GM12878 (cell line): ENCODE data around the gene MOB2. TPM values are rescaled to one million over a fixed set of nuclear protein-coding genes. Genes with fewer than 3 reads are reported as not detected.

ENCODE experiments used
- ATAC-seq: fragments of 200-7000 bp; cut with Tn5 transposase; 3 replicates; pipeline ENCODE4 v1.9.1; 2020; ENCODE audit warnings: mild to moderate bottlenecking, moderate library complexity
- BruUV-seq: library from RNA; stranded (reverse); fragments of 400-500 nt; replicated peaks from 2 replicates; lab custom pipeline; 2021; lab: Mats Ljungman, UMichigan
- CTCF ChIA-PET: fragments of 300-600 bp; sonication (Branson Sonifier 250); formaldehyde crosslinking; extraction: SDS; loops from one replicate; lab custom pipeline; 2021; ENCODE audit warnings: inconsistent platforms; lab: Yijun Ruan, JAX
- POLR2A ChIA-PET: fragments of 350-600 bp; formaldehyde crosslinking; extraction: SDS; loops from one replicate; lab custom pipeline; 2021; ENCODE audit warnings: inconsistent platforms; lab: Charles Lee
- RAD21 ChIA-PET: fragments of 300-600 bp; sonication (Branson Sonifier 250); formaldehyde crosslinking; loops from one replicate; lab custom pipeline; 2023; ENCODE audit warnings: antibody characterized with exemption; ENCODE audit not compliant: unreplicated experiment; lab: Charles Lee
- SMC1A ChIA-PET: fragments of 300-600 bp; sonication (Branson Sonifier 250); formaldehyde crosslinking; loops from one replicate; lab custom pipeline; 2023; ENCODE audit not compliant: unreplicated experiment, uncharacterized antibody; lab: Charles Lee
- DNase-seq: peaks from one replicate; pipeline ENCODE4 v3.0.0-alpha.2; 2011; ENCODE audit warnings: low read depth, low spot score
- FAIRE-seq: peaks from 3 replicates; lab custom pipeline; 2011; peaks lifted over from hg19 to GRCh38; lab: Jason Lieb, UNC
- H2AFZ ChIP-seq: 2 replicates; pipeline ENCODE4 v1.6.0; 2011; ENCODE audit warnings: low read depth, low read length, control low read depth; ENCODE audit not compliant: control insufficient read depth
- H3K27ac ChIP-seq: 2 replicates; pipeline ENCODE4 v1.5.1; 2011; ENCODE audit warnings: control low read depth; ENCODE audit not compliant: control insufficient read depth, insufficient read depth
- H3K27me3 ChIP-seq, 2 experiments: replicated peaks in 1 of 2; 2 replicates each; pipeline versions ENCODE4 v1.6.0 to v1.6.1; 2011; ENCODE audit warnings: low read length in 1 of 2; ENCODE audit not compliant: control insufficient read depth in 2 of 2, insufficient read depth in 2 of 2
- H3K36me3 ChIP-seq, 2 experiments: 2 replicates each; pipeline ENCODE4 v1.5.1; 2011; ENCODE audit warnings: low read length in 1 of 2; ENCODE audit not compliant: control insufficient read depth in 2 of 2, insufficient read depth in 2 of 2
- H3K4me1 ChIP-seq: 2 replicates; pipeline ENCODE4 v1.6.1; 2011; ENCODE audit warnings: mild to moderate bottlenecking, low read length, moderate library complexity, mixed read lengths; ENCODE audit not compliant: control insufficient read depth, insufficient read depth
- H3K4me2 ChIP-seq: 2 replicates; pipeline ENCODE4 v1.6.0; 2011; ENCODE audit warnings: control low read depth; ENCODE audit not compliant: control insufficient read depth, insufficient read depth
- H3K4me3 ChIP-seq: fragments of 200-600 bp; sonication (generic); 2 replicates; pipeline ENCODE4 v1.5.1; 2016
- H3K79me2 ChIP-seq: 2 replicates; pipeline ENCODE4 v1.6.0; 2011; ENCODE audit warnings: low read length; ENCODE audit not compliant: control insufficient read depth, insufficient read depth
- H3K9ac ChIP-seq: 2 replicates; pipeline ENCODE4 v1.8.0; 2011; ENCODE audit warnings: low read length, control low read depth, mixed read lengths; ENCODE audit not compliant: control insufficient read depth, insufficient read depth
- H3K9me3 ChIP-seq: replicated peaks from 3 replicates; pipeline ENCODE4 v1.5.1; 2011; ENCODE audit warnings: mild to moderate bottlenecking, low read length; ENCODE audit not compliant: control insufficient read depth, insufficient read depth
- H4K20me1 ChIP-seq: 2 replicates; pipeline ENCODE4 v1.6.0; 2011; ENCODE audit not compliant: control insufficient read depth, insufficient read depth
- BMI1 ChIP-seq: fragments of 450-650 bp; IDR thresholded peaks from 2 replicates; pipeline ENCODE4 v1.6.1; 2016; ENCODE audit warnings: mild to moderate bottlenecking, moderate library complexity, borderline replicate concordance
- CBX5 ChIP-seq: sonication (generic); IDR thresholded peaks from 2 replicates; pipeline ENCODE4 v1.6.1; 2016; ENCODE audit warnings: low read depth, moderate library complexity, mild to moderate bottlenecking, inconsistent platforms
- EZH2 ChIP-seq: IDR thresholded peaks from 2 replicates; pipeline ENCODE4 v1.6.1; 2012; ENCODE audit warnings: low read depth, mild to moderate bottlenecking, control low read depth, inconsistent platforms, low read length, borderline replicate concordance; ENCODE audit not compliant: control insufficient read depth
- NFXL1 ChIP-seq: fragments of 450-650 bp; IDR thresholded peaks from 2 replicates; pipeline ENCODE4 v1.6.1; 2017; ENCODE audit warnings: antibody characterized with exemption, mild to moderate bottlenecking, borderline replicate concordance
- NFYB ChIP-seq: IDR thresholded peaks from 2 replicates; pipeline ENCODE4 v1.6.1; 2011; ENCODE audit warnings: low read depth, mild to moderate bottlenecking, low read length, improper control_type of control experiment, moderate library complexity; ENCODE audit not compliant: insufficient read depth
- NRF1 ChIP-seq: conservative IDR thresholded peaks from 2 replicates; pipeline ENCODE4 v1.6.1; 2011; ENCODE audit warnings: mild to moderate bottlenecking, low read depth, low read length, improper control_type of control experiment
- PAX8 ChIP-seq: fragments of 450-650 bp; IDR thresholded peaks from 2 replicates; pipeline ENCODE4 v1.6.1; 2017; ENCODE audit warnings: mild to moderate bottlenecking, moderate library complexity
- RAD21 ChIP-seq: IDR thresholded peaks from 2 replicates; pipeline ENCODE4 v1.6.1; 2011; ENCODE audit warnings: mild to moderate bottlenecking, low read depth, low read length, moderate library complexity; ENCODE audit not compliant: insufficient read depth
- RB1 ChIP-seq: fragments of 450-650 bp; formaldehyde crosslinking; IDR thresholded peaks from 2 replicates; pipeline ENCODE4 v1.6.1; 2017; ENCODE audit warnings: mild to moderate bottlenecking, borderline replicate concordance
- TAF1 ChIP-seq: IDR thresholded peaks from 2 replicates; pipeline ENCODE4 v1.6.1; 2011; ENCODE audit warnings: mild to moderate bottlenecking, low read depth, low read length, borderline replicate concordance
- TCF3 ChIP-seq: IDR thresholded peaks from 2 replicates; pipeline ENCODE4 v1.6.1; 2012; ENCODE audit warnings: low read depth, mild to moderate bottlenecking, low read length, borderline replicate concordance; ENCODE audit not compliant: insufficient read depth
- ZNF207 ChIP-seq: fragments of 450-650 bp; IDR thresholded peaks from 2 replicates; pipeline ENCODE4 v1.6.1; 2014; ENCODE audit warnings: antibody characterized with exemption, mild to moderate bottlenecking, borderline replicate concordance
- WGBS: methylation state at CpG from one replicate; pipeline ENCODE4 v1.1.6; 2016; ENCODE audit warnings: low lambda C conversion rate; ENCODE audit not compliant: insufficient replicate concordance, insufficient coverage; ENCODE audit errors: missing lambda C conversion rate; 5-methylcytosine and 5-hydroxymethylcytosine counted together
- in situ Hi-C: fragments of 300-500 bp; cut with MboI; formaldehyde crosslinking; loops from 9 replicates; pipeline ENCODE4 v1.14.3; 2018; ENCODE audit warnings: mixed read lengths
- intact Hi-C: fragments of 100-400 bp; cut with micrococcal nuclease; formaldehyde crosslinking; loops from one replicate; pipeline ENCODE4 v1.14.2; 2022; ENCODE audit not compliant: unreplicated experiment
- polyA plus RNA-seq, 11 experiments: library from polyadenylated mRNA; depleted of rRNA in 4 of 11; unstranded in 6 of 11; stranded (reverse) in 5 of 11; fragments of >200 nt; fragmentation: Nextera tagmentation in 4 of 11; fragmentation: Illumina TruSeq in 1 of 11; extraction: Ambion mirVana in 4 of 11; extraction: Trizol in 1 of 11; gene quantifications; 1 replicate in 1 of 11; 2 replicates in 10 of 11; pipeline versions ENCODE4 v1.2.1 to v1.2.3, GENCODE V29; 2011 to 2016; ENCODE audit warnings: inconsistent platforms in 2 of 11, missing spikeins in 2 of 11, low read depth in 1 of 11
- total RNA-seq, 4 experiments: library from RNA; depleted of rRNA in 3 of 4; stranded (reverse); fragments of >200 nt in 3 of 4; fragmentation: Illumina TruSeq in 1 of 4; extraction: Trizol in 1 of 4; gene quantifications; 2 replicates each; pipeline versions ENCODE4 v1.2.1 to v1.2.3, GENCODE V29; 2013 to 2021
- TF ChIP-seq, protein P1 (sequence below): fragments of 450-650 bp; formaldehyde crosslinking; IDR thresholded peaks from 2 replicates; pipeline ENCODE4 v1.5.0; 2022; ENCODE audit warnings: mild to moderate bottlenecking, missing genetic modification characterization
- TF ChIP-seq, protein P2 (sequence below): IDR thresholded peaks from 2 replicates; pipeline ENCODE4 v1.6.1; 2011; ENCODE audit warnings: mild to moderate bottlenecking, low read depth, low read length, moderate library complexity; ENCODE audit not compliant: insufficient replicate concordance

Gene MOB2
- total and polyA plus RNA-seq, 10 of the 15 experiments (the other 5 are each of a cell fraction or from before 2014, with no cell fraction given), result 0.10 to 34.6 (median 15.5) TPM

DNA sequence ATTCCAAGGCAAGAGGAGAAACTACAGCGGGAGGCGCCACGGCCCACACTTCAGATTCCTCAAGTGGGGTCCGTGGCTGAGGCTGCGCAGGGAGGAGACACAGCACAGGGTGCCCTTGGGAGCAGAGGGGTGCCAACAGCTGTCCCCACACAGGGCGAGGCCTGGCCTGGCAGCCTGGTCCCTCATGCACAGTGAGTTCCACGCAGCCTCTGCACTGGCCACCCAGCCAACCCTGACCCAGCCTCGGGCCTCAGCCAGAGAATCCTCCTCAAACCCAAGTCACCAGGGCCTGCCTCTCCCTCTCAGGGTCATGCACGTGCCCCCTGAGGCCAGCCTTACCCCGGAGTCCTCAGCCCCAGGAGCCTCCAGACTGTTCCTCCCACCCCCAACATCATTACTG, 22.4 kb upstream of the MOB2 start:
- Histone ChIP-seq H3K4me2 (no peak overlapping the region), H3K4me1 (no peaks in the 10 kb centered on the region), H3K79me2 (no peaks in the 10 kb centered on the region; the same call in 1 of the 2 replicates), H3K36me3 (no peaks in the 10 kb centered on the region), H3K27me3 (no peaks in the 10 kb centered on the region), H3K9me3 (no peaks in the 10 kb centered on the region), H4K20me1 (0 out of 2 replicates have a peak, but pooled peaks cover 3% of the 10 kb centered on the region), H3K27ac (no peak overlapping the region), H3K9ac (no peak overlapping the region), H2AFZ (no peak overlapping the region), H3K4me3 (no peak overlapping the region)
- CTCF ChIA-PET, result no interaction called here
- BruUV-seq, result no TSS peak
- intact Hi-C loops (no loop called here), in situ Hi-C loops (no loop called here)
- RAD21 ChIA-PET, result no interaction called here
- DNase-seq, result no peak
- SMC1A ChIA-PET, result no interaction called here
- POLR2A ChIA-PET, result no interaction called here
- ATAC-seq, result no peak
- TF ChIP-seq RAD21, result no peak
- TF ChIP-seq CBX5, result no peak
- TF ChIP-seq EZH2, result no peak
- FAIRE-seq, result no peak
- 68% methylated on average over 8 of the region's 10 CpGs for WGBS

DNA sequence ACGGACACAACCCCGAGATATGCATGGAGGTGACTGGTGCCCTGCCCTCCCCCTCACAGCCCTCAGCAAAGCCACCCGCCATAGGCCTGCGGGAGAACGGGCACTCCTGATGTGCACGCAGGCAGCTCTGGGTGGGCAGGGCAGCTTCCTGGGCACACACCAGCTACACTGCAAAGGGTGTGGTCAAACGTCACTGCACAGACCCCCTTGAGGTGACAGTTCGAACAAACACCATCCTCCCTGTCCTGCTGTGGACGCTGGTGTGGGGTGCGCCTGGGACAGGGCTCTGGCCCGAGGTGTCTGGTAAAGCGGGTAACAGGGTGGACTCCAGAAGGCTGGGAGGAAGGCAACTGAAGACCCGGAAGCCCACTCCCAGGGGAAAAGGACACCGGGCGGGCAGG, 21.9 kb upstream of the MOB2 start:
- ChIA-PET POLR2A (no interaction called here), CTCF (interaction anchor here (1.0 kb wide), 1 partner anchor 54 kb away, joined by 4 read pairs; no protein-coding TSS in a partner anchor), SMC1A (no interaction called here), RAD21 (no interaction called here)
- intact Hi-C loops, result no loop called here
- H3K4me3 ChIP-seq, result no peak overlapping the region
- H3K79me2 ChIP-seq, result no peaks in the 10 kb centered on the region; the same call in 1 of the 2 replicates
- BruUV-seq, result no TSS peak
- H3K27ac ChIP-seq, result no peak overlapping the region
- no peaks in the 10 kb centered on the region for H3K36me3 ChIP-seq
- in situ Hi-C loops, result no loop called here
- H4K20me1 ChIP-seq, result 0 out of 2 replicates have a peak, but pooled peaks cover 3% of the 10 kb centered on the region
- H3K4me1 ChIP-seq, result no peaks in the 10 kb centered on the region
- 65% methylated on average over 14 of the region's 15 CpGs for WGBS
- H3K4me2 ChIP-seq, result no peak overlapping the region
- DNase-seq (no peak), FAIRE-seq (no peak), ATAC-seq (no peak)
- H3K9ac ChIP-seq, result no peak overlapping the region
- H3K9me3 ChIP-seq, result no peaks in the 10 kb centered on the region
- no peaks in the 10 kb centered on the region for H3K27me3 ChIP-seq
- H2AFZ ChIP-seq, result no peak overlapping the region
- TF ChIP-seq TCF3, result no peak
- no peak for TF ChIP-seq ZNF207
- no peak for TF ChIP-seq RB1
- TF ChIP-seq NFXL1, result no peak
- TF ChIP-seq, protein P1, sequence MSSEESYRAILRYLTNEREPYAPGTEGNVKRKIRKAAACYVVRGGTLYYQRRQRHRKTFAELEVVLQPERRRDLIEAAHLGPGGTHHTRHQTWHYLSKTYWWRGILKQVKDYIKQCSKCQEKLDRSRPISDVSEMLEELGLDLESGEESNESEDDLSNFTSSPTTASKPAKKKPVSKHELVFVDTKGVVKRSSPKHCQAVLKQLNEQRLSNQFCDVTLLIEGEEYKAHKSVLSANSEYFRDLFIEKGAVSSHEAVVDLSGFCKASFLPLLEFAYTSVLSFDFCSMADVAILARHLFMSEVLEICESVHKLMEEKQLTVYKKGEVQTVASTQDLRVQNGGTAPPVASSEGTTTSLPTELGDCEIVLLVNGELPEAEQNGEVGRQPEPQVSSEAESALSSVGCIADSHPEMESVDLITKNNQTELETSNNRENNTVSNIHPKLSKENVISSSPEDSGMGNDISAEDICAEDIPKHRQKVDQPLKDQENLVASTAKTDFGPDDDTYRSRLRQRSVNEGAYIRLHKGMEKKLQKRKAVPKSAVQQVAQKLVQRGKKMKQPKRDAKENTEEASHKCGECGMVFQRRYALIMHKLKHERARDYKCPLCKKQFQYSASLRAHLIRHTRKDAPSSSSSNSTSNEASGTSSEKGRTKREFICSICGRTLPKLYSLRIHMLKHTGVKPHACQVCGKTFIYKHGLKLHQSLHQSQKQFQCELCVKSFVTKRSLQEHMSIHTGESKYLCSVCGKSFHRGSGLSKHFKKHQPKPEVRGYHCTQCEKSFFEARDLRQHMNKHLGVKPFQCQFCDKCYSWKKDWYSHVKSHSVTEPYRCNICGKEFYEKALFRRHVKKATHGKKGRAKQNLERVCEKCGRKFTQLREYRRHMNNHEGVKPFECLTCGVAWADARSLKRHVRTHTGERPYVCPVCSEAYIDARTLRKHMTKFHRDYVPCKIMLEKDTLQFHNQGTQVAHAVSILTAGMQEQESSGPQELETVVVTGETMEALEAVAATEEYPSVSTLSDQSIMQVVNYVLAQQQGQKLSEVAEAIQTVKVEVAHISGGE (CRISPR knock-in tag), result no peak
- no peak for TF ChIP-seq TAF1
- TF ChIP-seq PAX8, result no peak
- no peak for TF ChIP-seq BMI1
- TF ChIP-seq NRF1, result no peak
- TF ChIP-seq NFYB, result no peak
- TF ChIP-seq, protein P2, sequence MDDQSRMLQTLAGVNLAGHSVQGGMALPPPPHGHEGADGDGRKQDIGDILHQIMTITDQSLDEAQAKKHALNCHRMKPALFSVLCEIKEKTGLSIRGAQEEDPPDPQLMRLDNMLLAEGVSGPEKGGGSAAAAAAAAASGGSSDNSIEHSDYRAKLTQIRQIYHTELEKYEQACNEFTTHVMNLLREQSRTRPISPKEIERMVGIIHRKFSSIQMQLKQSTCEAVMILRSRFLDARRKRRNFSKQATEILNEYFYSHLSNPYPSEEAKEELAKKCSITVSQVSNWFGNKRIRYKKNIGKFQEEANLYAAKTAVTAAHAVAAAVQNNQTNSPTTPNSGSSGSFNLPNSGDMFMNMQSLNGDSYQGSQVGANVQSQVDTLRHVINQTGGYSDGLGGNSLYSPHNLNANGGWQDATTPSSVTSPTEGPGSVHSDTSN, result no peak
